Loucy (cell line): Measurements from ENCODE around the gene MGRN1.

Experiments used
- EZH2phosphoT487 ChIP-seq: fragments of 200-600 bp; IDR thresholded peaks from 2 replicates; pipeline ENCODE4 v1.6.1; 2018; ENCODE audit warnings: antibody characterized with exemption, mild to moderate bottlenecking, moderate library complexity, borderline replicate concordance
- TF ChIP-seq, protein P1 (sequence below): fragments of 200-600 bp; sonication (generic); conservative IDR thresholded peaks from 2 replicates; pipeline ENCODE4 v1.5.1; 2014; ENCODE audit warnings: mild to moderate bottlenecking, antibody characterized with exemption, low read length

GRCh38 chr16:4652561-4652960 is 27.9 kb downstream of the MGRN1 start:
- TF ChIP-seq, protein P1, sequence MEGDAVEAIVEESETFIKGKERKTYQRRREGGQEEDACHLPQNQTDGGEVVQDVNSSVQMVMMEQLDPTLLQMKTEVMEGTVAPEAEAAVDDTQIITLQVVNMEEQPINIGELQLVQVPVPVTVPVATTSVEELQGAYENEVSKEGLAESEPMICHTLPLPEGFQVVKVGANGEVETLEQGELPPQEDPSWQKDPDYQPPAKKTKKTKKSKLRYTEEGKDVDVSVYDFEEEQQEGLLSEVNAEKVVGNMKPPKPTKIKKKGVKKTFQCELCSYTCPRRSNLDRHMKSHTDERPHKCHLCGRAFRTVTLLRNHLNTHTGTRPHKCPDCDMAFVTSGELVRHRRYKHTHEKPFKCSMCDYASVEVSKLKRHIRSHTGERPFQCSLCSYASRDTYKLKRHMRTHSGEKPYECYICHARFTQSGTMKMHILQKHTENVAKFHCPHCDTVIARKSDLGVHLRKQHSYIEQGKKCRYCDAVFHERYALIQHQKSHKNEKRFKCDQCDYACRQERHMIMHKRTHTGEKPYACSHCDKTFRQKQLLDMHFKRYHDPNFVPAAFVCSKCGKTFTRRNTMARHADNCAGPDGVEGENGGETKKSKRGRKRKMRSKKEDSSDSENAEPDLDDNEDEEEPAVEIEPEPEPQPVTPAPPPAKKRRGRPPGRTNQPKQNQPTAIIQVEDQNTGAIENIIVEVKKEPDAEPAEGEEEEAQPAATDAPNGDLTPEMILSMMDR = no peak
- TF ChIP-seq EZH2phosphoT487 = no peak
